ENCODE measurements around the gene HEMK1. TPM values are rescaled to one million over a fixed set of nuclear protein-coding genes. Genes with fewer than 3 reads are reported as not detected.

Gene HEMK1
- total RNA-seq, 1 experiment from 2014 or later, result 12.5 TPM

DNA sequence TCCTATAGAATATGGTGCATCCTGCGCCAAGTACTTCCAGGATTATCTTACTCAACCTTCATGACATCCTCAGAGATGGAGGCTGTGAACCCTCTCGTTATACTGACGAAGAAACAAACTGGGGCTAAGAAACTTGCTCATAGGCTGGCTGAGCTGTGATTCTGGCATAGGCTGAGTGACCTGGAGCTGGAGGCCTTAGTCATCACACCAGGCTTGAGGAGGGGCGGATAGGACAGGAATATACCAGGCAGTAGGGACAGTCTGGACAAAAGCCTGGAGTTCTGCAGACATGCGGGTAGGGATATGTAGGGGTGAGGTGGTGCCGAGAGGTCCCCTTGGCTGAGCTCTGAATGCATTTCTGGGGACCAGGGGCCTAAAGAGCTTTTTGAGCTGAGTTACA is 18.1 kb downstream of the HEMK1 start:
- Mint-ChIP-seq H3K36me3 (ENCODE audit: insufficient read depth in 1 of 3, low read depth in 3 of 3) (peaks cover 0 to 7% (median 2%) of the 10 kb centered on the region in 3 experiments; a peak in 2 of 7 replicates), H3K4me1 (peaks cover 0 to 4% of the 10 kb centered on the region in 2 experiments; a peak in 3 of 4 replicates), H3K9me3 (no peaks in the 10 kb centered on the region), H3K27me3 (ENCODE audit: low read depth) (peaks cover 10% of the 10 kb centered on the region), H3K4me3 (no peak overlapping the region), H3K27ac (no peak overlapping the region)
- Histone ChIP-seq H3K56ac (ENCODE audit: insufficient read length, low read depth, low read length) (no peak overlapping the region), H4K91ac (ENCODE audit: insufficient read length, low read depth, low read length) (no peak overlapping the region), H2BK5ac (ENCODE audit: insufficient read length, low read length) (no peak overlapping the region), H4K20me1 (ENCODE audit: control insufficient read depth, insufficient read depth, insufficient read length) (no peaks in the 10 kb centered on the region), H3K9ac (ENCODE audit: extremely low read depth, insufficient read length, low read length) (no peak overlapping the region), H4K8ac (replicated peaks; ENCODE audit: insufficient read length, low read depth, low read length) (no peak overlapping the region), H2BK120ac (ENCODE audit: low read depth, low read length, poor library complexity, severe bottlenecking) (no peak overlapping the region), H2BK15ac (ENCODE audit: low read depth, low read length) (no peak overlapping the region), H3K4me2 (ENCODE audit: insufficient read depth, insufficient read length, low read length) (no peak overlapping the region), H2BK12ac (ENCODE audit: insufficient read length, low read depth, low read length) (no peak overlapping the region), H3K79me1 (ENCODE audit: insufficient read depth, low read depth, low read length, poor library complexity, severe bottlenecking) (no peaks in the 10 kb centered on the region), H3K23ac (ENCODE audit: insufficient read length, low read depth, low read length) (no peak overlapping the region), H2BK20ac (ENCODE audit: low read depth, low read length, poor library complexity, severe bottlenecking) (no peak overlapping the region), H4K5ac (ENCODE audit: insufficient read length, low read depth, low read length) (no peak overlapping the region), H2AFZ (ENCODE audit: low read length) (no peak overlapping the region), H2AK5ac (ENCODE audit: insufficient read length, low read length) (no peak overlapping the region), H3K23me2 (ENCODE audit: insufficient read length, low read depth, low read length, poor library complexity, severe bottlenecking) (no peaks in the 10 kb centered on the region), H3K79me2 (ENCODE audit: insufficient read depth, low read length) (no peaks in the 10 kb centered on the region), H3K9me3 (ENCODE audit: control insufficient read depth, low read depth, low read length) (no peaks in the 10 kb centered on the region), H3K27ac (ENCODE audit: insufficient read length, low read depth, low read length) (no peak overlapping the region), H3K27me3 (ENCODE audit: insufficient read depth, low read length) (no peaks in the 10 kb centered on the region), H3K14ac (ENCODE audit: insufficient read depth, low read length) (no peak overlapping the region), H3K4ac (ENCODE audit: low read depth, low read length) (no peak overlapping the region), H3K4me1 (ENCODE audit: insufficient read depth, low read length) (no peaks in the 10 kb centered on the region), H3T11ph (ENCODE audit: low read length) (no peak overlapping the region), H3K18ac (ENCODE audit: insufficient read length, low read depth, low read length) (no peak overlapping the region)
- TF ChIP-seq, protein P1, sequence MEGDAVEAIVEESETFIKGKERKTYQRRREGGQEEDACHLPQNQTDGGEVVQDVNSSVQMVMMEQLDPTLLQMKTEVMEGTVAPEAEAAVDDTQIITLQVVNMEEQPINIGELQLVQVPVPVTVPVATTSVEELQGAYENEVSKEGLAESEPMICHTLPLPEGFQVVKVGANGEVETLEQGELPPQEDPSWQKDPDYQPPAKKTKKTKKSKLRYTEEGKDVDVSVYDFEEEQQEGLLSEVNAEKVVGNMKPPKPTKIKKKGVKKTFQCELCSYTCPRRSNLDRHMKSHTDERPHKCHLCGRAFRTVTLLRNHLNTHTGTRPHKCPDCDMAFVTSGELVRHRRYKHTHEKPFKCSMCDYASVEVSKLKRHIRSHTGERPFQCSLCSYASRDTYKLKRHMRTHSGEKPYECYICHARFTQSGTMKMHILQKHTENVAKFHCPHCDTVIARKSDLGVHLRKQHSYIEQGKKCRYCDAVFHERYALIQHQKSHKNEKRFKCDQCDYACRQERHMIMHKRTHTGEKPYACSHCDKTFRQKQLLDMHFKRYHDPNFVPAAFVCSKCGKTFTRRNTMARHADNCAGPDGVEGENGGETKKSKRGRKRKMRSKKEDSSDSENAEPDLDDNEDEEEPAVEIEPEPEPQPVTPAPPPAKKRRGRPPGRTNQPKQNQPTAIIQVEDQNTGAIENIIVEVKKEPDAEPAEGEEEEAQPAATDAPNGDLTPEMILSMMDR (conservative IDR thresholded peaks at IDR 0.05), result no peak
- no peak for DNase-seq
- no CpG with 5 or more reads among the region's 6 CpGs for WGBS (ENCODE audit: extremely low coverage, insufficient read length, low lambda C conversion rate)

Data from H9 (cell line).